Measurements from ENCODE around the gene COL9A3.

GRCh38 chr20:62864207-62864606, 47.4 kb downstream of the COL9A3 start:
- TF ChIP-seq, protein P1, sequence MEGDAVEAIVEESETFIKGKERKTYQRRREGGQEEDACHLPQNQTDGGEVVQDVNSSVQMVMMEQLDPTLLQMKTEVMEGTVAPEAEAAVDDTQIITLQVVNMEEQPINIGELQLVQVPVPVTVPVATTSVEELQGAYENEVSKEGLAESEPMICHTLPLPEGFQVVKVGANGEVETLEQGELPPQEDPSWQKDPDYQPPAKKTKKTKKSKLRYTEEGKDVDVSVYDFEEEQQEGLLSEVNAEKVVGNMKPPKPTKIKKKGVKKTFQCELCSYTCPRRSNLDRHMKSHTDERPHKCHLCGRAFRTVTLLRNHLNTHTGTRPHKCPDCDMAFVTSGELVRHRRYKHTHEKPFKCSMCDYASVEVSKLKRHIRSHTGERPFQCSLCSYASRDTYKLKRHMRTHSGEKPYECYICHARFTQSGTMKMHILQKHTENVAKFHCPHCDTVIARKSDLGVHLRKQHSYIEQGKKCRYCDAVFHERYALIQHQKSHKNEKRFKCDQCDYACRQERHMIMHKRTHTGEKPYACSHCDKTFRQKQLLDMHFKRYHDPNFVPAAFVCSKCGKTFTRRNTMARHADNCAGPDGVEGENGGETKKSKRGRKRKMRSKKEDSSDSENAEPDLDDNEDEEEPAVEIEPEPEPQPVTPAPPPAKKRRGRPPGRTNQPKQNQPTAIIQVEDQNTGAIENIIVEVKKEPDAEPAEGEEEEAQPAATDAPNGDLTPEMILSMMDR (IDR thresholded peaks at IDR 0.05; ENCODE audit: poor library complexity, severe bottlenecking), result no peak
- TF ChIP-seq POLR2AphosphoS5 (IDR thresholded peaks at IDR 0.05) (no peak), REST (IDR thresholded peaks at IDR 0.05; ENCODE audit: borderline replicate concordance) (no peak), SMC3 (conservative IDR thresholded peaks at IDR 0.05; ENCODE audit: poor library complexity) (no peak), EZH2 (IDR thresholded peaks at IDR 0.05; ENCODE audit: borderline replicate concordance, insufficient read depth, low read length, poor library complexity, severe bottlenecking) (no peak), EP300 (conservative IDR thresholded peaks at IDR 0.05; ENCODE audit: poor library complexity, severe bottlenecking) (no peak), TAF1 (IDR thresholded peaks at IDR 0.05; ENCODE audit: low read depth) (no peak), RAD21 (conservative IDR thresholded peaks at IDR 0.05) (no peak), MXI1 (conservative IDR thresholded peaks at IDR 0.05; ENCODE audit: poor library complexity, severe bottlenecking) (no peak)

Data from neural cell (in vitro differentiated cells).